ENCODE measurements around the gene TMEM11. TPM values are rescaled to one million over a fixed set of nuclear protein-coding genes. Genes with fewer than 3 reads are reported as not detected.

The TMEM11 gene
- total and polyA plus RNA-seq, 2 experiments from 2014 or later: 29.4 to 66.5 TPM

DNA sequence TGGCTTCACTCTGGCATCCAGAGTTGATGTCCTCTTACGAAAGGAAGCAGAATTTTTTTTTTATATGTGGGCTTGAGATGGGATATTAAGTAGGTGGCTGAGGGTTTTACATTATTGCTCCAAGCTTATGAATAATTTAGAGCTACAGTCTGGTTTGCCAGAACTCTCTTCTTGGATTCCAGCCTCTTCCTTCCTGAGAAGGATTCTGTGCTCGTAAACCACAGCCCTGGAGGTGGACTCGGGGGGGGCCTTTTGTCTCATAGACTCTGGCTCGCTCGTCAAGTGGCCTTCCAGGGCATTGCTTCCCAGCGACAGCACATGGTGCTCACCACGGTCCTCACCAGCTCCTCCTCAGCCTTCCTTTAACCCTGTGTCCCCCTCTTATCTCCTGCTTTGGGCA is 43.2 kb downstream of the TMEM11 start:
- DNase-seq: no peak
- Histone ChIP-seq H3F3A (ENCODE audit: insufficient read depth) (peaks cover 6% of the 10 kb centered on the region), H3K36me3 (ENCODE audit: low read depth) (no peaks in the 10 kb centered on the region), H3K4me1 (ENCODE audit: insufficient read depth) (peaks cover 33% of the 10 kb centered on the region), H3K27me3 (replicated peaks; ENCODE audit: insufficient read depth) (no peaks in the 10 kb centered on the region), H3K4me2 (ENCODE audit: unreplicated experiment) (no peak overlapping the region), H4K20me1 (ENCODE audit: insufficient read depth) (no peaks in the 10 kb centered on the region), H3K79me2 (ENCODE audit: insufficient read depth) (peaks cover 25% of the 10 kb centered on the region), H3K9me2 (ENCODE audit: insufficient read depth) (no peaks in the 10 kb centered on the region), H3K9me3 (ENCODE audit: low read depth) (no peaks in the 10 kb centered on the region), H3K4me3 (no peak overlapping the region), H2AFZ (no peak overlapping the region), H3K27ac (no peak overlapping the region), H3K9ac (no peak overlapping the region)
- no peak for TF ChIP-seq EZH2 (IDR thresholded peaks at IDR 0.05; ENCODE audit: insufficient read depth, poor library complexity, severe bottlenecking)
- in situ Hi-C loops (cut with MboI): no loop called here
- WGBS, 2 experiments (ENCODE audit: low coverage in 1 of 2, low lambda C conversion rate in 2 of 2, missing lambda C conversion rate in 2 of 2): 42 to 53% methylated on average over 7 of the region's 7 CpGs

GRCh38 chr17:21169496-21169895 is 44.5 kb downstream of the TMEM11 start:
- DNase-seq: no peak
- Histone ChIP-seq H3K79me2 (ENCODE audit: insufficient read depth) (peaks cover 31% of the 10 kb centered on the region), H3F3A (ENCODE audit: insufficient read depth) (peaks cover 6% of the 10 kb centered on the region), H3K9me2 (ENCODE audit: insufficient read depth) (no peaks in the 10 kb centered on the region), H2AFZ (no peak overlapping the region), H3K4me2 (ENCODE audit: unreplicated experiment) (no peak overlapping the region), H3K9ac (no peak overlapping the region), H3K4me1 (ENCODE audit: insufficient read depth) (peaks cover 34% of the 10 kb centered on the region), H3K27me3 (replicated peaks; ENCODE audit: insufficient read depth) (no peaks in the 10 kb centered on the region), H3K36me3 (ENCODE audit: low read depth) (no peaks in the 10 kb centered on the region), H4K20me1 (ENCODE audit: insufficient read depth) (no peaks in the 10 kb centered on the region), H3K4me3 (no peak overlapping the region), H3K27ac (no peak overlapping the region), H3K9me3 (ENCODE audit: low read depth) (no peaks in the 10 kb centered on the region)
- 96 to 99% methylated on average over 7 of the region's 7 CpGs for WGBS, 2 experiments (ENCODE audit: low coverage in 1 of 2, low lambda C conversion rate in 2 of 2, missing lambda C conversion rate in 2 of 2)
- TF ChIP-seq EZH2phosphoT487 (IDR thresholded peaks at IDR 0.05; ENCODE audit: insufficient read depth, low read depth) (no peak), EZH2 (IDR thresholded peaks at IDR 0.05; ENCODE audit: insufficient read depth, poor library complexity, severe bottlenecking) (no peak)
- in situ Hi-C loops (cut with MboI): loop anchor here (10.0 kb wide), 1 partner anchor 65 kb away; no protein-coding TSS in a partner anchor

DNA sequence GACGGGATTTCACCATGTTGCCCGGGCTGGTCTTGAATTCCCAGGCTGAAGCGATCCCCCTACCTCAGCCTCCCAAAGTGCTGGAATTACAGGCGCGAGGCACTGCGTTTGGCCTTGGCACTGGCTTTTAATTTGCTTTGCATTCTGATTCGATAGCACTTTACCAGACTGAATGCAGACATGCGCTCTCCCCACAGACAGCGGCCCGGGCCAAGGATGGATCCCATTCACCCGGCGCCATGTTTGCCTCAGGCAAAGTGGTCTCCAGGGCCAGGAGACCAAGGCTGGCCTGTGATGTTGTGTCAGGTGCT is 45.5 kb downstream of the TMEM11 start:
- no peak overlapping the region for H3K4me2 ChIP-seq (ENCODE audit: unreplicated experiment)
- no peaks in the 10 kb centered on the region for H3K9me3 ChIP-seq (ENCODE audit: low read depth)
- peaks cover 33% of the 10 kb centered on the region for H3K4me1 ChIP-seq (ENCODE audit: insufficient read depth)
- H3K9ac ChIP-seq: no peak overlapping the region
- H3K9me2 ChIP-seq (ENCODE audit: insufficient read depth): no peaks in the 10 kb centered on the region
- in situ Hi-C loops (cut with MboI): loop anchor here (10.0 kb wide), 1 partner anchor 66 kb away; no protein-coding TSS in a partner anchor
- 97 to 98% methylated on average over 12 of the region's 12 CpGs for WGBS, 2 experiments (ENCODE audit: low coverage in 1 of 2, low lambda C conversion rate in 2 of 2, missing lambda C conversion rate in 2 of 2)
- peaks cover 6% of the 10 kb centered on the region for H3F3A ChIP-seq (ENCODE audit: insufficient read depth)
- no peak overlapping the region for H3K4me3 ChIP-seq
- H2AFZ ChIP-seq: no peak overlapping the region
- DNase-seq: no peak
- H3K36me3 ChIP-seq (ENCODE audit: low read depth): no peaks in the 10 kb centered on the region
- H3K27ac ChIP-seq: peak overlapping the region; percentile 96
- peaks cover 35% of the 10 kb centered on the region for H3K79me2 ChIP-seq (ENCODE audit: insufficient read depth)
- H3K27me3 ChIP-seq (replicated peaks; ENCODE audit: insufficient read depth): no peaks in the 10 kb centered on the region
- no peak for TF ChIP-seq EZH2phosphoT487 (IDR thresholded peaks at IDR 0.05; ENCODE audit: insufficient read depth, low read depth)
- no peak for TF ChIP-seq EZH2 (IDR thresholded peaks at IDR 0.05; ENCODE audit: insufficient read depth, poor library complexity, severe bottlenecking)
- no peaks in the 10 kb centered on the region for H4K20me1 ChIP-seq (ENCODE audit: insufficient read depth)

GRCh38 chr17:21167303-21167702 is 46.7 kb downstream of the TMEM11 start:
- in situ Hi-C loops (cut with MboI): loop anchor here (10.0 kb wide), 1 partner anchor 67 kb away; no protein-coding TSS in a partner anchor
- Histone ChIP-seq H4K20me1 (ENCODE audit: insufficient read depth) (no peaks in the 10 kb centered on the region), H3K9me2 (ENCODE audit: insufficient read depth) (no peaks in the 10 kb centered on the region), H3F3A (ENCODE audit: insufficient read depth) (peaks cover 18% of the 10 kb centered on the region), H3K4me3 (peak overlapping the region; percentile 55), H3K9ac (peak overlapping the region; percentile 82), H3K79me2 (ENCODE audit: insufficient read depth) (peaks cover 39% of the 10 kb centered on the region), H3K36me3 (ENCODE audit: low read depth) (no peaks in the 10 kb centered on the region), H3K9me3 (ENCODE audit: low read depth) (no peaks in the 10 kb centered on the region), H3K4me2 (ENCODE audit: unreplicated experiment) (peak overlapping the region; percentile 75), H3K27me3 (replicated peaks; ENCODE audit: insufficient read depth) (no peaks in the 10 kb centered on the region), H3K4me1 (ENCODE audit: insufficient read depth) (peaks cover 45% of the 10 kb centered on the region), H2AFZ (peak overlapping the region; percentile 32), H3K27ac (peak overlapping the region; percentile 96)
- DNase-seq: peak; percentile 86
- WGBS, 2 experiments (ENCODE audit: low coverage in 1 of 2, low lambda C conversion rate in 2 of 2, missing lambda C conversion rate in 2 of 2): 28 to 29% methylated on average over 5 of the region's 5 CpGs
- no peak for TF ChIP-seq EZH2 (IDR thresholded peaks at IDR 0.05; ENCODE audit: insufficient read depth, poor library complexity, severe bottlenecking)

All from GM23248 (cell line).